Measurements from ENCODE around the gene DIP2C.

GRCh38 chr10:241966-242643 lies 447.4 kb downstream of the DIP2C start:
- TF ChIP-seq CTCF (IDR thresholded peaks at IDR 0.05) (no peak), POLR2AphosphoS5 (IDR thresholded peaks at IDR 0.05) (no peak)

All from prostate gland (tissue), 2 donors.